ENCODE results near the gene FAM20C.
A peak's percentile ranks its signal among the peaks of the same experiment; 100 is the strongest.

DNA sequence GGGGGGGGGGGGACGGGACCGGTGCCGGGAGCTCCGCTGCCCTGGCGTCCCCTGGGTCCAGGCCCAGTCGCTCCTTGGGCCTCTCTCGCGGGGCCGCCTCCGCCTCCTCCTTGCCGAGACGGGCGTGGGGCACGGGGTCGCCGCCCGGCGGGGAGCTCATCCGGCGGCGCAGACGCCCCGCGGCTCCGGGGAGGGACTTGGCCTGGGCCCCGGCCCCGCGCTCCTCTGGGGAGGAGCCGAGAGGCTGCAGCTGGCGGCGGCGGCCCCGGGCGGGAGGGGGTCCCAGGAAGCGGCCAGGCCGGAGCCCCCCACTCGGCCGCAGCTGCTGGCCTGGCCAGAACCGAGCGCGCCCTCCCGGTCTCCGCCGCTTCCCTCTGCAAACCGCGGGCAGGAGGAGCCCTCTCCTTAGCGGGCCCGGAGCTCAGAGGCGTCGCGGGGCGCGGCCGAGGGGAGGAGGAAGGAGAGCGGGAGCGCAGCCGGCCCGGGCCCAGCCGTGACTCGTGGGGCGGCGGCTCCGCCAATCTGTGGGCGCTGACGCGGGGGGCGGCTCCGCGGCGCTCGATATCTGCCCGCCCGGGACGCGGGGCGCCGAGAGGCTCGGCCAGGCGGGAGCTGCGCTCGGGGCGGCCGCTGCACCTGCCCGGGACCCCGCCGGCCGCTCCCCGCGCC lies at the start of gene FAM20C:
- TF ChIP-seq CTCF (IDR thresholded peaks at IDR 0.05) = peak in 1 of 4 experiments; percentile 13
- TF ChIP-seq POLR2AphosphoS5 (IDR thresholded peaks at IDR 0.05) = peak; percentile 64
- TF ChIP-seq EP300 (IDR thresholded peaks at IDR 0.05) = no peak

Measured in gastroesophageal sphincter (tissue), 3 donors.